ENCODE measurements around the gene OOSP2.

DNA sequence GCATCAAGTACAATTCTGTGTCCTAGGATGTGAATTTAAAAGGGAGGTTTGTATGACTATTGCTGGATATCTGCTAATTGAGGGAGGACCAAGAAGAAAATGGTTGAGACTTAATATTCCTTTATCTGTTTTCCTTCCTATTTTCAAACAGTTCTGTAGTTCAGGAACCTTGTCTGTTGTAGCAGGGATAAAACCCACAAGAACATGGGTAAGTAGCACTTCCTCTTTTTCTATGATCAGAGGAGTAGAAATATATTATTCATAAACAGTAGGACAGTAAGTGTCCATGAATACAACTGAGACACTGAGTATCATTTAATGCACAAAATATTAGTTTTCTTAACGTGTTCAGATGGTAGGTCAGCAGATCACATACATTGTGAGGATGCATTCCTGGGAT, 23.9 kb downstream of the OOSP2 start:
- TF ChIP-seq, protein P1, sequence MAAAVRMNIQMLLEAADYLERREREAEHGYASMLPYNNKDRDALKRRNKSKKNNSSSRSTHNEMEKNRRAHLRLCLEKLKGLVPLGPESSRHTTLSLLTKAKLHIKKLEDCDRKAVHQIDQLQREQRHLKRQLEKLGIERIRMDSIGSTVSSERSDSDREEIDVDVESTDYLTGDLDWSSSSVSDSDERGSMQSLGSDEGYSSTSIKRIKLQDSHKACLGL (CRISPR knock-in tag; IDR thresholded peaks at IDR 0.05), result no peak
- TF ChIP-seq, protein P2, sequence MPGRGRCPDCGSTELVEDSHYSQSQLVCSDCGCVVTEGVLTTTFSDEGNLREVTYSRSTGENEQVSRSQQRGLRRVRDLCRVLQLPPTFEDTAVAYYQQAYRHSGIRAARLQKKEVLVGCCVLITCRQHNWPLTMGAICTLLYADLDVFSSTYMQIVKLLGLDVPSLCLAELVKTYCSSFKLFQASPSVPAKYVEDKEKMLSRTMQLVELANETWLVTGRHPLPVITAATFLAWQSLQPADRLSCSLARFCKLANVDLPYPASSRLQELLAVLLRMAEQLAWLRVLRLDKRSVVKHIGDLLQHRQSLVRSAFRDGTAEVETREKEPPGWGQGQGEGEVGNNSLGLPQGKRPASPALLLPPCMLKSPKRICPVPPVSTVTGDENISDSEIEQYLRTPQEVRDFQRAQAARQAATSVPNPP (CRISPR knock-in tag; IDR thresholded peaks at IDR 0.05), result no peak
- TF ChIP-seq REXO4 (CRISPR knock-in tag; IDR thresholded peaks at IDR 0.05; ENCODE audit: borderline replicate concordance) (no peak), TFDP1 (CRISPR knock-in tag; IDR thresholded peaks at IDR 0.05; ENCODE audit: borderline replicate concordance) (no peak), ZNF292 (CRISPR knock-in tag; IDR thresholded peaks at IDR 0.05; ENCODE audit: borderline replicate concordance, low read depth) (no peak), ZNF143 (CRISPR knock-in tag; IDR thresholded peaks at IDR 0.05) (no peak)
- TF ChIP-seq, protein P3, sequence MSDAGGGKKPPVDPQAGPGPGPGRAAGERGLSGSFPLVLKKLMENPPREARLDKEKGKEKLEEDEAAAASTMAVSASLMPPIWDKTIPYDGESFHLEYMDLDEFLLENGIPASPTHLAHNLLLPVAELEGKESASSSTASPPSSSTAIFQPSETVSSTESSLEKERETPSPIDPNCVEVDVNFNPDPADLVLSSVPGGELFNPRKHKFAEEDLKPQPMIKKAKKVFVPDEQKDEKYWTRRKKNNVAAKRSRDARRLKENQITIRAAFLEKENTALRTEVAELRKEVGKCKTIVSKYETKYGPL (CRISPR knock-in tag; IDR thresholded peaks at IDR 0.05), result no peak

All from HepG2 (cell line).